ENCODE measurements around the gene THOC6.
"Not testable (repeated sequence)": the region's sequence is repeated elsewhere in the genome, so short reads cannot be mapped to it uniquely, and the experiment has no call there.

THOC6 gene

GRCh38 chr16:3049921-3050481, 26.2 kb downstream of the THOC6 start:
- H3K4me3 ChIP-seq (ENCODE audit: low read length), result no peak overlapping the region
- DNase-seq (ENCODE audit: low read depth), result no peak
- TF ChIP-seq, protein P1, sequence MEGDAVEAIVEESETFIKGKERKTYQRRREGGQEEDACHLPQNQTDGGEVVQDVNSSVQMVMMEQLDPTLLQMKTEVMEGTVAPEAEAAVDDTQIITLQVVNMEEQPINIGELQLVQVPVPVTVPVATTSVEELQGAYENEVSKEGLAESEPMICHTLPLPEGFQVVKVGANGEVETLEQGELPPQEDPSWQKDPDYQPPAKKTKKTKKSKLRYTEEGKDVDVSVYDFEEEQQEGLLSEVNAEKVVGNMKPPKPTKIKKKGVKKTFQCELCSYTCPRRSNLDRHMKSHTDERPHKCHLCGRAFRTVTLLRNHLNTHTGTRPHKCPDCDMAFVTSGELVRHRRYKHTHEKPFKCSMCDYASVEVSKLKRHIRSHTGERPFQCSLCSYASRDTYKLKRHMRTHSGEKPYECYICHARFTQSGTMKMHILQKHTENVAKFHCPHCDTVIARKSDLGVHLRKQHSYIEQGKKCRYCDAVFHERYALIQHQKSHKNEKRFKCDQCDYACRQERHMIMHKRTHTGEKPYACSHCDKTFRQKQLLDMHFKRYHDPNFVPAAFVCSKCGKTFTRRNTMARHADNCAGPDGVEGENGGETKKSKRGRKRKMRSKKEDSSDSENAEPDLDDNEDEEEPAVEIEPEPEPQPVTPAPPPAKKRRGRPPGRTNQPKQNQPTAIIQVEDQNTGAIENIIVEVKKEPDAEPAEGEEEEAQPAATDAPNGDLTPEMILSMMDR (IDR thresholded peaks at IDR 0.05; ENCODE audit: insufficient read depth, low read depth, low read length, missing control alignments), result no peak

DNA sequence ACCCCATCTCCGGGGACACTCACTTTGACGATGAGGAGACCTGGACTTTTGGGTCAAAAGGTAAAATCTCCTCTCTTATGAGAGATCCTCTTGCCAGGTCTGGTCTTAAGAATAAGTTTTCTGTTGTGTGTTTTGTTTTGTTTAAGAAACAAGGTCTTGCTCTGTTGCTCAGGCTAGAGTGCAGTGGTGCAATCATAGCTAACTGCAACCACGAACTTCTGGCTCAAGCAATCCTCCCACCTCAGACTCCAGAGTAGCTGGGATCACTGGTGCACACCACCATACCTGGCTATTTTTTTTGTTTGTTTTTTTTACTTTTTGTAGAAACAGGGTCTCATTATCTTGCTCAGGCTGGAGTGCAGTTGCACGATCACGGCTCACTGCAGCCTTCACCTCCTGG, 26.7 kb downstream of the THOC6 start:
- no peak overlapping the region for H3K4me3 ChIP-seq (ENCODE audit: low read length)
- TF ChIP-seq, protein P1 (IDR thresholded peaks at IDR 0.05; ENCODE audit: insufficient read depth, low read depth, low read length, missing control alignments), result no peak
- no peak for DNase-seq (ENCODE audit: low read depth)

DNA sequence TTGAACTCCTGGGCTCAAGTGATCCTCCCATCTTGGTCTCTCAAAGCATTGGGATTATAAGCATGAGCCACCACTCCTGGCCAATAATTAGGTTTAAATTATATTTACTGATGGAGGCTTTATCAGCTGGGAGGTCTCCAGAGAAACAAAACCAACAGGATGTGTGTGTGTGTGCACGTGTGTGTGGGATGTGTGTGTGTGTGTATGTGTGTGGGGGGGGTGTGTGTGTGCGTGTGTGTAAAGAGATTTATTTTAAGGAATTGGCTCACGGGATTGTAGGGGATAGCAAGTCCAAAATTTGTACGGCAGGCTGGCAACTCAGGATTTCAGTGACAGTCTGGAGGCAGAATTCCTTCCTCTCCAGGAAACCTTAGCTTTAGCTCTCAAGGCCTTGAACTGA, 27.2 kb downstream of the THOC6 start:
- H3K4me3 ChIP-seq (ENCODE audit: low read length), result no peak overlapping the region
- TF ChIP-seq, protein P1 (IDR thresholded peaks at IDR 0.05; ENCODE audit: insufficient read depth, low read depth, low read length, missing control alignments), result no peak
- no peak for DNase-seq (ENCODE audit: low read depth)

DNA sequence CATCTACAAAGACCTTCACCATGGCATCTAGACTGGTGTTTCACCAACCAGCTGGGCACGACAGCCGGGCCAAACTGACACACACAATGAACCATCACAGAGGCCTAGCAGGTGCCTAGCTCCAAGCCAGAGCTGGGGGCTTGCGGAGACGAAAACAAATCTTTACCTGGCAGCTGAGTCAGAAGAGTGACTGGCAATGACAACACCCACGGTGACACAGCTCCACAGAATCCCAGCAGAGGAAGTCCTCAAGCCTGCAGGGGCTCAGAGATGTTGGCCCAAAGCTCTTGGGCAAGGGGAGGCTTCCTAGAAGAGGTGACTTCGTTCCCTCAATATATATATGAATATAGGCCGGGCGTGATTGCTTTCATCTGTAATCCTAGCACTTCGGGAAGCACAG, 27.7 kb downstream of the THOC6 start:
- DNase-seq (ENCODE audit: low read depth), result no peak
- H3K4me3 ChIP-seq (ENCODE audit: low read length), result no peak overlapping the region
- TF ChIP-seq, protein P1 (IDR thresholded peaks at IDR 0.05; ENCODE audit: insufficient read depth, low read depth, low read length, missing control alignments), result no peak

DNA sequence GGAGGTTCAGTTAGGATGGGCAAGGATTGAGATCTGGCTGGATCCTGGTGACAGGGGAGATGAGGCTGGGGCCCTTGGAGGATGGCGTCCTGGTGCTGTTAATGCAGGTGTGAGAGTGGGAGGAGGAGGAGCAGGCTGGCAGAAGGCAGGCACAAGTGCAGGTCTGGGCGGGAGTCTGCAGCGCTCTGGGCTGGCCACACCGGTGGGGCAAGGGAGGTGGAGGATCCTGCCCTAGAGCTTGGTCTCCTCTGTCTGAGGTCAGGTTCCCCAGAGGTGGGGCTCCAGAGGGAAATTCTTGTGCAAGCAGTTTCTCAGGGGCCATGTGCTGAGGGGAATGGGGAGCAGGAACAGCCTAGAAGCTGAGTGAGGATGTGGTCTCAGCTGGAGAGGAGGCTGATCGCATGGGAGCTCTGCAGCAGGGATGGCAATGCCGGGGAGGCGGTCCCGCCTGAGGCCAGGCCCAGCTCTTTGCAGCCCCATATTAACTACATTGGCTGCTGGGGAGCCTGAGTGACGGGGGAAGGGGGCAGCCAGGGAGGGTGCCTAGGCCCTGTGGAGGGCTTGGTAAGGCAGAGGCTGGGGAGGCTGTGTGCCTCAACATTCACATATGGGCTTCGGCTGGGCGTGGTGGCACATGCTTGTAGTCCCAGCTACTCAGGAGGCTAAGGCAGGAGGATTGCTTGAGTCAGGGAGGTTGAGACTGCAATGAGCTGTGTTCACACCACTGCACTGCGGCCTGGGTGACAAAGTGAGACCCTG, 28.9 kb downstream of the THOC6 start:
- not testable (repeated sequence) for DNase-seq (ENCODE audit: low read depth); H3K4me3 ChIP-seq (ENCODE audit: low read length)

- H3K4me3 ChIP-seq (ENCODE audit: low read length); DNase-seq (ENCODE audit: low read depth): not testable (repeated sequence)
Observed at GRCh38 chr16:3053330-3053710, 29.5 kb downstream of the THOC6 start.

GRCh38 chr16:3054965-3055733, 31.3 kb downstream of the THOC6 start:
- no peak overlapping the region for H3K4me3 ChIP-seq (ENCODE audit: low read length)
- TF ChIP-seq, protein P1 (IDR thresholded peaks at IDR 0.05; ENCODE audit: insufficient read depth, low read depth, low read length, missing control alignments), result no peak
- no peak for DNase-seq (ENCODE audit: low read depth)

DNA sequence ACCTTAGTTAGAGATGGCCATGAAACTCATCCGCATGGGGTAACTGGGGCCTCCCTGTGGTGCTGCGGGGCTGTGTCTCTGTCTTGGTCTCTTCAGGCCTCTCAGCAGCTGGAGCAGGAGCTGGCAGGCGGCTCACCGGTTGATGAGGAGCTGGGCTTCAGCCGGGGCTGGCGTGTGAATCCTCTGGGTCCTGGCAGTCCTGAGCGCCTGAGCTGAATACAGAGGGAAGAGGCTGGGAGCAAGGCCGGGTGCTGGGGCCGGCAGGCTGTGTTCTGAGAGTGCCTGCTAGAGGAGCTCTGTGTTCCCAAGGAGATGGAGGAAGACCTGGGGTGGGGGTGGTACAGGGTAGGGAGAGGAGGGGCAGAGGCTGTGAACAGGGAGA, 31.9 kb downstream of the THOC6 start:
- not testable (repeated sequence) for H3K4me3 ChIP-seq (ENCODE audit: low read length); DNase-seq (ENCODE audit: low read depth)

Measured in epithelial cell of esophagus (primary cell).